GM12874 (cell line): ENCODE measurements around the gene PDCD1LG2.

Experiments used
- TF ChIP-seq, protein P1 (sequence below): IDR thresholded peaks from 2 replicates; pipeline ENCODE4 v1.5.1; 2011; ENCODE audit warnings: low read depth, mild to moderate bottlenecking, control low read depth, low read length, moderate library complexity; ENCODE audit not compliant: insufficient read depth

Gene PDCD1LG2

DNA sequence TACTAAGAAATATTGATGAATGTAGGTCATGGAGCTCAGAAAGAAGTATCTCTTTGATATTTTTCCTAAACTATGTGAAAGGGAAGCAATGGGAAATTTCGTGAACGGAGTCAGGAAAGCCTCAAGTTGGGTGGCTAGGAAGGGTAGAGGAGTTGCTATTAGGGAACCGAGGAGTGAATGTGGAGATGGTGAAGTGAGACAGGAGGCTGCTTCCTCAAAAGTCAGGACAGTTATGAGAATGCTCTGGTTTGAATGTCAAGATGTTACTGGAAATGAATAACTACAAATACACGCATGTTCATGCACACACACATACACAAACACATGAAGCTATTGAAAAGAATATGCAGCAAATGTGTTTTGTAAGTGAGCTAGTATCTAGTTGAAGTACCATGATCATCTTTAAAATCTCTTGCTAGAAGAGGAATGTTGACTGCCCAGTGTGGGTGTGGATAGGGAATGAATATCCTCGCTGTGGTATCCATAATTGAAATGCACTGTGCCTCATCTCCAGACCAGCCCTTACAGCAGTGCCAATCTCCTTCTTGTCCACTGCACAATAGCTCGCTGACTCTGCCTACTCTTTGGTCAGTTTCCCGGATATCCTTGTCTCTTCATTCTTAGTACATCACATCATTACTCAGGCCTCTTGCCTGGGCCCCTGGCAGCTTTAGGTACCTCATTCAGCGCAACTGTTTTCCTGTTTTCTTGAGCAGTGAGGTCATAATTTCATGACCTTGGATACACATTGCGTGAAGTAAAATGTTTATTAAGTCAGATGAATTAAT lies 21.9 kb upstream of the PDCD1LG2 start:
- TF ChIP-seq, protein P1, sequence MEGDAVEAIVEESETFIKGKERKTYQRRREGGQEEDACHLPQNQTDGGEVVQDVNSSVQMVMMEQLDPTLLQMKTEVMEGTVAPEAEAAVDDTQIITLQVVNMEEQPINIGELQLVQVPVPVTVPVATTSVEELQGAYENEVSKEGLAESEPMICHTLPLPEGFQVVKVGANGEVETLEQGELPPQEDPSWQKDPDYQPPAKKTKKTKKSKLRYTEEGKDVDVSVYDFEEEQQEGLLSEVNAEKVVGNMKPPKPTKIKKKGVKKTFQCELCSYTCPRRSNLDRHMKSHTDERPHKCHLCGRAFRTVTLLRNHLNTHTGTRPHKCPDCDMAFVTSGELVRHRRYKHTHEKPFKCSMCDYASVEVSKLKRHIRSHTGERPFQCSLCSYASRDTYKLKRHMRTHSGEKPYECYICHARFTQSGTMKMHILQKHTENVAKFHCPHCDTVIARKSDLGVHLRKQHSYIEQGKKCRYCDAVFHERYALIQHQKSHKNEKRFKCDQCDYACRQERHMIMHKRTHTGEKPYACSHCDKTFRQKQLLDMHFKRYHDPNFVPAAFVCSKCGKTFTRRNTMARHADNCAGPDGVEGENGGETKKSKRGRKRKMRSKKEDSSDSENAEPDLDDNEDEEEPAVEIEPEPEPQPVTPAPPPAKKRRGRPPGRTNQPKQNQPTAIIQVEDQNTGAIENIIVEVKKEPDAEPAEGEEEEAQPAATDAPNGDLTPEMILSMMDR = no peak

DNA sequence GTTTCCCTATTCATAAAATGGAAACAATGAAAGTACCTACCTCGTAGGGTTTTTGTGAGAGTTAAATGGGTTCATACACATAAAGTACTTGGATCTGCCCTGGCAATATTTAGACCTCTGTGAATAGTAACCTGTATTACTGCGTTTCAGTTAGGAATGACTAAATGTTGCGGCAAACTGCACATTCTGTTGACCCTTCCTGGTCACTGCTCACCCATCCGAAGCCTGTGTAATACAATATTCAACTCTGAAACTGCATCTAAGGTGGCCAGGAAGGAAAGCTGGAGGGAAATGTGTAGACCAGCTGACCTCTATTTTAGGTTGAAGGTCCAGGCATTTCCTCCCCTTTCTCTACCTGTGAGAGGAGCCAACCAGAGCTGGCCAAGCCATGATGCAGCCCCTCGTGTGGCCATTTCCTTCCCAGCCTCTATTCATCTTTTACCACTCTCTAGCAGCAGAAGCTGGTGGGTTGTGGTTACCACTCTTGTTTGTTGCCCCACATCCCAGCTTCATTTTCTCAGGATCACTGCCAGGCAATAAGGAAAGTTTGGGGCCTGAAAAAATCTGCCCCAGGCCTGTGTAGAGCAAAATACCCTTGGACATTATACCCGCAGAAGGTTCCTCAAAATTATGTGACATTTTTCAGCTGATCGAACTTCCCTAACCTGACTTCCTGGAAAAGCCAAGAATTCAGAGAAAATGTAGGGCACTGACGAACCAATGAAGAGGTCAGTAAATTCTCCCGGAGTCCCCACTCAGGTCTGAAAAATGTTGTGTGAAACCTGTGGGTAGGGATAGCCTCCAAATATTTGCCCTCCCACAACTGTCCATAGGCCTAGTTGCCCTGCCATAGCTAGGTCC lies 20.5 kb upstream of the PDCD1LG2 start:
- TF ChIP-seq, protein P1 = no peak

DNA sequence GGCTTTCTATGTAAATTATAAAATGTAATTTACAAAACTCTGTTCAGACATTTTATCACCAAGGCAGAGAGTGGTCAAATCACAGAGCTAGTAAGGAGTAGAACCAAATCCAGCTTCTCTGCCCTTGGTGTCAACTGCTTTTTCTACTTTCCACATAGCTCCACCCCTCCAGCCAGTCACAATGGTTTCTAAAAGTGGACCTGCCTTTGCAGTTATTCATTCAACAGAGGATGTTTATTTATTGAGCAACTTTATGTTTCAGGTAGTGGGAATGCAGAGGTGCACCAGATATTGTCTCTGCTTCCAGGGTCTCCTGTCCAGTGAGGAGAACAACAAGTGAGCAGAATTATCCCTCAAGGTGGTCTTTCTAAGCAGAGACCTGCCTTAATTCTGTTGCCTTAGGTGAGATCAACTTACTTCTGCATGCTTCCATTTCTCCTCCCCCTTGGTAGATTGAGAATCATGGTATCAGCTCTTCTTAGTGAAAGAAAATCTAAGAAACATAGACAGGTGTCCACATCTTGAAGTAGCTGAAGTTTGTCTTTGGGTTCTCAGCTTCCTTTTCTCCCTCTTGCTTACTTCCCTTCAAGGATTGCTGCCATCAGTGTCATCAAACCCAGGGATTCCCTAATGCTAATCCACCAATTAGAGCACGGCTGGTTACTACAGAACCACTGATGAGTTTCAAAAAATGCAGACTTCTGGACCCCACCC lies 17.2 kb upstream of the PDCD1LG2 start:
- TF ChIP-seq, protein P1 = no peak

DNA sequence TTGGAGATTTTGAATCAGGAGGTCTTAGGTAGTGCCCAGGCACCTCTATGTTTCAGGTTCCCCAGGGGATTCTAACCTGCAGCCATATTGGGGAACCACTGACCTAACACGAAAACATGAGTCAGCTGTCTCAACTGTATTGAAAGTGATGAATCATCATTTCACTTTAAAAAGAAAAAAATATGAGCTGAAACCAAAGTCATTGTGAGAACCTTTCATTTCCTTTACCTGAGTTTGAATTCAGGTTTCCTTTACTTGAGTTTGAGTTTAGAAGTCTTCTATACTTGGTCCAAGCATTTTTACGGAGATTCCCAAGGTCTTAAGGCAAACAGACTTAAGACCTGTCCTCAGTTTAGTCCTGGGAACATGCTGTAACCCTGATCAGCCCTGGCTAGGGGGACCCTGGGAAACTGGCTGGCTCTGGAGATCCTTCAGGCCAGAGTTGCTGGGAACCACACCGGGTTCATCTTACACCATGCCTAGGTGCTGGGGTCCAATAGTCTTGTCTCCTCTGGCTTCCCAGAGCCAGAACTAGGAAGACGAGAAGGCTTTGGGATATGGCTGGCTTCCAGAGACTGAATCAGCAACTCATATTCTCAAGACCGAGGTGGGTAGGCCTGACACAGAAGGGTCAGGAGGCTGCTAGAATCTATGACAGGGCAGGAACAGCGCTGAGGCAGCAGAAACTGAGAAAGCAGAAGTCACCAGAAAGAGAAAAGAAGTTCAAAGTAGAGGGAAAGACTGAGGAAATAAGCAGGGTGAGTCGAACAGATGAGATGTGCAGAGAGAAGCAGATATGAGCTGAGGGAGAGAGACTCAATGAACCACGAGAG lies 16.4 kb upstream of the PDCD1LG2 start:
- TF ChIP-seq, protein P1 = no peak

DNA sequence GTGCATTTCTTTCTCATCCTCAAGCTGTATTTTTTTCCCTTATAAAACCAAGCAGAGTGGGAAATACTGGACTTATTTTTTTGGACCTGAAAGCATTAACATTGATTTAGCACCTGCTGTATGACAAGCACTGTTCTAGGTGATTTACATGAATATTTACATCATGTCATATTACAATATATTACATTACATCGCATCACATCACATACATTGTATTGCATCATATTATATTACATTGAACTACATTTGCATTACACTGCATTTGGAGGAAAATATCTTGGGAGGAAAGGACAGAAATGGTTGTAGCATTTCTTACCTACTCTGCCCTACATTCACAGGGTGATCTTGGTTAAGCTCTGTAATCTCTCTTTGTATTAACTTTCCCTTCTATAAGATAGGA lies 11.2 kb upstream of the PDCD1LG2 start:
- TF ChIP-seq, protein P1 = no peak

DNA sequence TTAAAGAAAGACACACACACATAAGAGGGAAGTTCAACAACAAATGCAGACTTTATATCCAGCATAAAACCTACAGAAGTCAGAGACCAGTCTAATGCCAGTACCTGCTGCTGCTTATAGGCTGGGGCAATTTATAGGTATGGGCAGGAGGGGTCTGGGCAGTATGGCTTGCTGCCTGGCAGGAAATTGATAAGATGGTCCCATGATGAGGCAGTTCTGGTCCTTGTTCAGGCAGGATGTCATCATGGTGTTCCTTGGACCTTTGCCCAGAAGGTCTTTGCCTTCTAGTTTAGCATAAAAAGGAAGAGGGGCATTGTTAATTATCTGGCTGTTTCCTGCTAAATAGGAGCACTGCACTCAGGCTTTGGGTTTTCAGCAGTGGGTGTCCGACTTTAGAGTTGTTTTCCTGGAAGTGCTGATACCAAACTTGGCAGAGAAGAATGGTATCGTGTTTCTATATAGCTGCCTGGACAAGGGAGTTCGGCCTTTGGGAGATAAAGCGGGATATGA lies 10.4 kb upstream of the PDCD1LG2 start:
- TF ChIP-seq, protein P1 = no peak
